ENCODE data around the gene TEKT2.

Gene TEKT2

DNA sequence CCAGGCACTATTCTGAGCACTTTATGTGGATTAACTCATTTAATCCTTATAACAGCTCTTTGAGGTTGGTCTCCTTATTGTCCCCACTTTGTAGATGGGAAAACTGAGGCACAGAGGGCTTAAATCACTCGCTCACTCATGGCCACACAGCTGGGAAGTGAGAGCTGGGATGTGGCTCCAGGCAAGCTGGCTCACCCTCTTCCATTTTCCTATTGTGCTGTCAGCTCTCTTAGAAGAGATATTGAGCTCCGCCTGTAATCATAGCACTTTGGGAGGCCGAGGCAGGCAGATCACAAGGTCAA, 45.0 kb downstream of the TEKT2 start:
- no peak for DNase-seq (ENCODE audit: low spot score)

GRCh38 chr1:36132029-36132428, 48.1 kb downstream of the TEKT2 start:
- DNase-seq (ENCODE audit: low spot score) = no peak

DNA sequence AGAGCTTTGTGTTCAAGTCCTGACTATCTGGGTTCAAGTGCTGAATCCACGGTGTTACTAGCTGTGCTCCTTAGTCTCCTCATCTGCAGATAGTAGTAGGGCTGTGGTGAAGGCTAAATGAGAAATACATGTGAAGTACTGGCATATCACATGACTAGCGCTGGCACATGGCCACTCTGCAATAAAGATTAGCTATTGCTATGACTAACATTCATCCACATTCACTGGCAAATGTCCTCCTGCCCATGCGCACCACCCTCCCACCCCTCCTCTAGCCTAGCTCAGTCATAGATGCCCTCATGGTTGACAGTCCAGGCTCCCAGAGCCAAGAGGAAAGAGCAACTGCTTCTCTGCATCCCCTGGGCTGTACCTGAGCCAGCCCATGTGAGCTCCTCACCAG, 49.6 kb downstream of the TEKT2 start:
- DNase-seq (ENCODE audit: low spot score) = no peak

GRCh38 chr1:36134031-36134430, 50.1 kb downstream of the TEKT2 start:
- no peak for DNase-seq (ENCODE audit: low spot score)

GRCh38 chr1:36134505-36135329, 50.8 kb downstream of the TEKT2 start:
- DNase-seq (ENCODE audit: low spot score) = no peak

- DNase-seq (ENCODE audit: low spot score) = no peak
These were observed 51.4 kb downstream of the TEKT2 start for GRCh38 chr1:36135330-36135667.

GRCh38 chr1:36135796-36136195, 51.9 kb downstream of the TEKT2 start:
- no peak for DNase-seq (ENCODE audit: low spot score)

DNA sequence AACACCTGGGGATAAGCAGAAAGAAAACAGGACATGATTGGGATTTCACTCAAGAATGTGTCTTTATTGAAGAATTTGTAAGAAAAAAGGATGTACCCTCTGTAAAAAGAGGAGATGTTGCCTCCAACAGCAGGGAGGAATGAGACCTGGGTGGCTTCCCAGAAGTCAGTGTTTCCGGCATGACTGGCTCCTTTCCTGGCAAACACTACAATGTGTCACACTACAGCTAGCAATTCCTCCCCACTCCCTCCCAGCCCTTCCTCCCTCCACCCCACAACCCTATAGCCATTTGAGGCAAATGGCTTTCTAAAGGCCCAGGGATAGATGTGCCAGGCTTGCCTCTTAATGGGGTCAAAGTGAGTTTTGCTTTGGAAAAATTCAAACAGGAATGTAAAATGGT, 52.6 kb downstream of the TEKT2 start:
- no peak for DNase-seq (ENCODE audit: low spot score)

- no peak for DNase-seq (ENCODE audit: low spot score)
These were observed 53.3 kb downstream of the TEKT2 start for GRCh38 chr1:36137226-36137625.

- no peak for DNase-seq (ENCODE audit: low spot score)
These were observed 53.9 kb downstream of the TEKT2 start for GRCh38 chr1:36137776-36138175.
